Rectal smooth muscle tissue (tissue), 1 donor: Measurements from ENCODE around the gene MLLT1.

Experiments
- H3K27ac ChIP-seq: one replicate; pipeline ENCODE4 v1.7.0; 2013; ENCODE audit warnings: low read depth, low read length, inconsistent platforms
- H3K27me3 ChIP-seq: one replicate; pipeline ENCODE4 v1.7.0; 2013; ENCODE audit warnings: low read length; ENCODE audit not compliant: control insufficient read depth, insufficient read depth
- H3K36me3 ChIP-seq: one replicate; pipeline ENCODE4 v1.7.0; 2013; ENCODE audit warnings: low read length; ENCODE audit not compliant: control insufficient read depth, insufficient read depth
- H3K4me1 ChIP-seq: one replicate; pipeline ENCODE4 v1.7.0; 2013; ENCODE audit warnings: low read length; ENCODE audit not compliant: control insufficient read depth, insufficient read depth
- H3K4me3 ChIP-seq: one replicate; pipeline ENCODE4 v1.7.0; 2013; ENCODE audit warnings: low read length
- H3K9ac ChIP-seq: one replicate; pipeline ENCODE4 v1.7.0; 2013; ENCODE audit warnings: low read length

The MLLT1 gene

DNA sequence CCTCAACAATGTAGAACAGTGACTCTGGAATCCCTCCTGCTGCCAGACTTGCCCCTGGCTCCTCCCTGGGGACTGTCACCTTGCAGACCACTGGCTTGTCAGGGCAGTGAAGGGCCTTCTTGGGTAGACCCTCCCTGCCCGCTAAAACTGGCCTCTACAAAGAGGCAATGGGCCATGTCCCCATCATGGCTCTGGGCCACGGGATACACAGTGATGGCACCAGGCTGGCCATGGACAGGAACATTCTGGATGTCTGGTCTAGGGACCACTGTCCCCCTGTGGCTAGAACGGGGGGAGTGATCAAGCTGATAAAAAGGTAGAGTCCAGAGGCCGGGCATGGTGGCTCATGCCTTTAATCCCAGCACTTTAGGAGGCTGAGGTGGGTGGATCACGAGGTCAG is 83.4 kb downstream of the MLLT1 start:
- Histone ChIP-seq H3K27me3 (no peaks in the 10 kb centered on the region), H3K9ac (no peak overlapping the region), H3K27ac (no peak overlapping the region), H3K4me3 (no peak overlapping the region), H3K4me1 (peaks cover 3% of the 10 kb centered on the region), H3K36me3 (no peaks in the 10 kb centered on the region)

DNA sequence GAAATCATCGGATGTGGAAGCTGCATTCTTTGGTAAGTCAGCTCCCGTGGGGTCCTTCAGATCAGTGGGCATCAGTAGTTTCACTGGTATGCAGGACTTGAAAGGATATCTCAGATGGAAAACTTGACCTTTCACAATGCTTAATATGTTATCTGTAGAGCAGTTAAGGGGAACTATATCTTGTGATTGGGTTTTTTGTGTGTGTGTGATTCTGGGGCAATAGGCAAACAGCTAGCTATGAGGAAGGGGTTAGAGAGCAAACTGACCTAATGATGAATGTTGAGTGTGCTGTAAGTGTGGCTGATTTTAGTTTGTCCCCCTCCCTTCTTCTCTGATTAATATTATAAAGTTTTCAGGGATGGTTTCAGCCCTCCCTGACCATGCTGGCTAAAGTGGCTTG is 91.0 kb downstream of the MLLT1 start:
- no peak overlapping the region for H3K27ac ChIP-seq
- H3K4me1 ChIP-seq: no peaks in the 10 kb centered on the region
- no peaks in the 10 kb centered on the region for H3K36me3 ChIP-seq
- H3K4me3 ChIP-seq: no peak overlapping the region
- no peaks in the 10 kb centered on the region for H3K27me3 ChIP-seq
- H3K9ac ChIP-seq: no peak overlapping the region

- H3K27ac ChIP-seq: no peak overlapping the region
- no peaks in the 10 kb centered on the region for H3K36me3 ChIP-seq
- no peaks in the 10 kb centered on the region for H3K4me1 ChIP-seq
- H3K4me3 ChIP-seq: no peak overlapping the region
- no peak overlapping the region for H3K9ac ChIP-seq
- no peaks in the 10 kb centered on the region for H3K27me3 ChIP-seq
Observed at GRCh38 chr19:6187374-6187773, 92.4 kb downstream of the MLLT1 start.

DNA sequence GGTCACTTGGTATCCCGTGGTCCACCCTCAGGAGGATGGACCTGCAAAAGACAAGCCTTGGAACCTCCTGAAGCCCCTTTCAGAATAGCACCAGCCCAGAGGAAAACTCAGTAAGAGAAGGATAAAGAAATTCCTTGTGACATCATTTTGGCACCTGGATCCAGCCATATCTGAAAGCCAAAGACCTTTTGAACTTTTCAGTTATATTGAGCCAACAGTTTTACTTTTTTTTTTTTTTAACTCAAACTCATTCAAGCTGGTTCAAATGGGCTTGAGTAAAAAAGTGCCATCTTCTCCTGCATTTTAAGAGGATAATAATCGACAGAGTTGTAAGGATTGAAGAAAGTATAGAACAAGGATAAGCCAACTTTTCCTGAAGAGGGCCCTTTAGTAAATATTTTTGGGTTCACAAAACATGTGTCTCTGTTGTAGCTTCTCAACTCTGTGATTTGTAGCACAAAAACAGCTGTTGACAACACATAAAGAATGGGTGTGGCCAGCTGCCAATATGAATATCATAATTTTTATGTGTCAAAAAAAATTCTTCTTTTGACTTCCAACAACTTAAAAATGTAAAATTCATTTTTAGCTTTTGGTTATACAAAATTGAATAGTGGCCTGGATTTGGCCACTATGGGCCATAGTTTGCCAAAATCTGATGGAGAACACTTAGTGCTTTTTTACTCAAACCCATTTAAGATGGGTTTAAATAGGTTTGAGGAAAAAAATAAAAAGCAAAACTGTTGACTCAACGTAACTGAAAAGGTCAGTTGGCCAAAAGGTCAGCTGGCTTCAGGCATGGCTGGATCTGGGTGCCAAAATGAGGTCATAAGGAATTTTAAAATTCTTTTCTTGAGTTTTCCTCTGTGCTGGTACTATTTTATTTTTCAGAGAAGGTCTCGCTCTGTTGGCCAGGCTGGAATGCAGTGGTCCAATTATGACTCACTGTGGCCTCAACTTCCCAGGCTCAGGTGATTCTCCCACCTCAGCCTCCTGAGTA is 93.6 kb downstream of the MLLT1 start:
- Histone ChIP-seq H3K4me3 (no peak overlapping the region), H3K27ac (no peak overlapping the region), H3K9ac (no peak overlapping the region), H3K36me3 (no peaks in the 10 kb centered on the region), H3K4me1 (no peaks in the 10 kb centered on the region), H3K27me3 (no peaks in the 10 kb centered on the region)

GRCh38 chr19:6185093-6185834 is 94.5 kb downstream of the MLLT1 start:
- Histone ChIP-seq H3K36me3 (no peaks in the 10 kb centered on the region), H3K27ac (no peak overlapping the region)

GRCh38 chr19:6181119-6181518 is 98.7 kb downstream of the MLLT1 start:
- Histone ChIP-seq H3K4me1 (no peaks in the 10 kb centered on the region), H3K27me3 (no peaks in the 10 kb centered on the region), H3K4me3 (no peak overlapping the region), H3K27ac (no peak overlapping the region), H3K36me3 (no peaks in the 10 kb centered on the region), H3K9ac (no peak overlapping the region)

More at GRCh38 chr19:6185093-6185834, 94.5 kb downstream of the MLLT1 start:
- H3K27me3 ChIP-seq: no peaks in the 10 kb centered on the region
- no peaks in the 10 kb centered on the region for H3K4me1 ChIP-seq
- no peak overlapping the region for H3K4me3 ChIP-seq
- no peak overlapping the region for H3K9ac ChIP-seq

DNA sequence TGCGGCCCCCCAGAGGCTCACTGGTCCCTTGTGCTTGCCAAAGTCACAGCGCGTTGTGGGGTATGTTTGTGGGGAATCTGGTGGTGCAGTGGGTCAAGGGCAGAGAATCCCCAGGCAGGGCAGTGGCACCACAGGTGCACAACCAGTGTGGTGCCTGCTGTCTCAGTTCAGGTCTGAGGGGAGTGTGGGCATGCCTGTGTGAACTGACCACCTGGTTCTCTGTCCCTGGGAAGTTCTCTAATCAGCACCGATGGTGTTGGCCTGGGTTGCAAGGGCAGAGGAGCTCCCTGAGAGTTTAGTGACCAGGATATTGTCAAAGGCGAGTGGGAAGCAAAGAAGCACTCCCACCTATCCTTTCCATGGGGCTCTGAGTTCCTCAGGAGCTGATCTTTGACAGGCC is 106.6 kb downstream of the MLLT1 start:
- Histone ChIP-seq H3K36me3 (no peaks in the 10 kb centered on the region), H3K27me3 (no peaks in the 10 kb centered on the region), H3K4me3 (no peak overlapping the region), H3K4me1 (no peaks in the 10 kb centered on the region), H3K9ac (no peak overlapping the region), H3K27ac (no peak overlapping the region)

DNA sequence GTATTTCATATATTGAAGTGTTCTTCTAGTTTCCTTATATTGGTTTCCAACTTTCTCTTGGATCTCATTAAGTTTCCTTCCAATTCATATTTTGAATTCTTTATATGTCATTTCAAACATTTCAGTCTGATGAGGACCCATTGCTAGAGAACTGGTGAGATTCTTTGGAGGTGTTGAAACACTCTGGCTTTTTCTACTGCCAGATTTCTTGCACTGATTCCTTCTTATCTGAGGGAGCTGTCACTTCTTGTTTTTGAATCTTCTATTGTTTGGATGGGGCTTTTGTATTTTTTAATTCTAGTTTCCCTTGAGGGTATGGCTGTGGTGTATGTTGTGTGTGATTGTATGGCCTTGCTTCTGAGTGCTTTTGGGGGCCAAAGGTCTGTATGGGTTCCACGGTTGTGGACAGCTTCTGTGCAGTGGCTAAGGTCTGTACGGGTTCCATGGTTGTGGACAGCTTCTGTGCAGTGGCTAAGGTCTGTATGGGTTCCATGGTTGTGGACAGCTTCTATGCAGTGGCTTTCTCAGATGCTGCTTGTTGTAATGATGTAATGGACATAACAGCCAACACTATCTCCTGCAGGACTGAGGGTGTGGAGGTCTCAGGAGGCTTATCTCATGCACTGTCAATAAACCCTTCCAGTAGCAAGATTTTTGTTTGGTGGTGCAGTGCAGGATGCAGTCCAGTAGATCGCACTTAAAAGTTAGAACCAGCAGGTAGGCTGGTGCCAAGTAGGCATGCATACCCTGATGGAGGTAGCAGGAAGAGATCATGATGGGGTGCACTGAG is 107.5 kb downstream of the MLLT1 start:
- H3K4me3 ChIP-seq: no peak overlapping the region
- H3K36me3 ChIP-seq: no peaks in the 10 kb centered on the region
- no peak overlapping the region for H3K9ac ChIP-seq
- no peaks in the 10 kb centered on the region for H3K27me3 ChIP-seq
- H3K27ac ChIP-seq: no peak overlapping the region
- H3K4me1 ChIP-seq: no peaks in the 10 kb centered on the region

DNA sequence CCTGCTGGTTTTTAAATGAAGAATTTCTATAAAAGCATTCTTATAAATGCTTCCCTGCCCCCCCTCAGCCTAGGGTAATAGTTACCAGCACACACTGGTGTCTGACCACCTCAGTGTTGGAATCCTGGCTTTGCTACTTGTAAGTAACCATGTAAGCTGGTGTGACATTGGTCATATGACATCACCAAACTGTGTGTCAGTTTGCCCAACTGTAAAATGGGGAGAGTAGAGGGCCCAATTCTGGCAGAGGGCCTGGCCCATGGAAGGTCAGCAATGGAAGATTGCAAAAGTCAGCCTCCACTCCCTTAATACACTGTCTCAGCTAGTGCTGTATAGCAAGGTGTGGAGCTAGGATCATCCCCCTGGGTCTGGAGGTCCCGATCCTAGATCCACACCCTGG is 112.7 kb downstream of the MLLT1 start:
- no peaks in the 10 kb centered on the region for H3K4me1 ChIP-seq
- no peak overlapping the region for H3K4me3 ChIP-seq
- H3K36me3 ChIP-seq: no peaks in the 10 kb centered on the region
- H3K27me3 ChIP-seq: no peaks in the 10 kb centered on the region
- H3K9ac ChIP-seq: no peak overlapping the region
- H3K27ac ChIP-seq: no peak overlapping the region

DNA sequence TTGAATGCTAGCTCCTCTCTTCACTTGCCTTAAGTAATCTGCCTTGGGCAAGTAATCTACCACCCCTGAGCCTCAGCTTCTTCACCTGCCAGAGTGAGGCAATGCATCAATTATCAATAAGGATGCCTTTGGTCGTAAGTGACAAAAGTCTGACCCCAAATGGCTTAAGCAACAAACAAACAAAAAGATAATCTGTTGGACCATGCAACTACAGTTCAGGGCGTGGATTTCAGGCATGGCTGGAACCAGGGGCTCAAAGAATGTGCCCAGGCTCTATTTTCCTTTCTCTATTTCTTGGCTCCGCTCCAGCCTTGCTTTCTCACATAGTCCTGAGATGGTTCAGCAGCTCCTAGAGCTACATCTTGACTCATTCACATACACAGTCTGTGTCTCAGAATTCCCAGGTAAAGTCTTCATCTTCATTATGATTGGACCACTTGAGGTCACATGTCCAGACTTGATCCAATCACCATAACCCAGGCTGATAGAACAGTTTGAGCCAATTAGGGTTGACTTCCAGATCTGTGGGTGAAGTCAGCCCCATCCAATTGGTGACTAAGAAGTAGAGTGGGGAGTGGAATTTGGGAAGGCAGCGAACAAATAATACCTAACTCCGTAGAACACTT is 114.8 kb downstream of the MLLT1 start:
- H3K27ac ChIP-seq: no peak overlapping the region
- no peaks in the 10 kb centered on the region for H3K36me3 ChIP-seq
- no peak overlapping the region for H3K9ac ChIP-seq
- no peaks in the 10 kb centered on the region for H3K4me1 ChIP-seq
- no peaks in the 10 kb centered on the region for H3K27me3 ChIP-seq
- no peak overlapping the region for H3K4me3 ChIP-seq

DNA sequence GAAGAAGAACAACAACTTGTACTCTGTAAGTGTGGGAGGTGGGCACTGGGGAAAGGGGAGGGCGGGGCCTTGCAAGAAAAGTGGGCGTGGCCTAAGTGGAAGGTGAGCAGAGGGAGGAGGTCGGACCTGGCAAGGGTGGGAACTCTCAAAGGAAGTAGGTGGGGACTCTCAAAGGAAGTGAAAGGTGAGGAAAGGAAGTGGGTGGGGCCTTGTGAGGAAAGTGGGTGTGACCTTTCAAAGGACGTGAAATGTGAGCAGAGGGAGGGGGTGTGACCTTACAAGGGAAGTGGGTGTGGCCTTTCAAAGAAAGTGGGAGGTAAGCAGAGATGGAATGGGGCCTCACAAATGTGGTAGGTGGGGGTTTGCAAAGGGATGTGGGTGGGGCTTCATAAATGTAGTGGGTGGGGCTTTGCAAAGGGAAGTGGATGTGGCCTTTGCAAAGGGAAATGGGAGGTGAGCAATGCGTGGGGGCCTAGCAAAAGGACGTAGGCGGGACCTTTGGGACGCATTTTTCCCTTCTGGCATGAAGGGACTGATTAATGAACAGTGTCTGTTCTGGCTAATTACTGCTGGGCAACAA is 118.4 kb downstream of the MLLT1 start:
- H3K4me3 ChIP-seq: no peak overlapping the region
- no peaks in the 10 kb centered on the region for H3K36me3 ChIP-seq
- H3K4me1 ChIP-seq: no peaks in the 10 kb centered on the region
- no peaks in the 10 kb centered on the region for H3K27me3 ChIP-seq
- H3K27ac ChIP-seq: no peak overlapping the region
- H3K9ac ChIP-seq: no peak overlapping the region
